ENCODE results near the gene DCAF15.

DNA sequence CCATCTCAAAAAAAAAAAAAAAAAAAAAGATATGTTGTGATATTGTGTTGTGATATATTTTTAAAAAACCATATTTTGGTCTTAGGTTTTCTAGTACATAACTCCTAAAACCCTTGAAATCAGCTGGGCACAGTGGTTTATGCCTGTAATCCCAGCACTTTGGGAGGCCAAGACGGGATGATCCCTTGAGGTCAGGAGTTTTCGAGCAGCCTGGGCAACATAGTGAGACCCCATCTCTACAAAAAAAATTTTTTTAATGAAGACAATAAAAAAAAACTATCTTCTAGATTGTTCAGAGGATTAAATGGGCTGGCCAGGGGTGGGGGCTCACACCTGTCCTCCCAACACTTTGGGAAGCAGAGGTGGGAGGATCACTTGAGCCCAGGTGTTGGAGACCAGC, 1.3 kb upstream of the DCAF15 start:
- TF ChIP-seq CTCF (IDR thresholded peaks at IDR 0.05; ENCODE audit: low read depth, low read length) (no peak), POLR2A (IDR thresholded peaks at IDR 0.05; ENCODE audit: extremely low read depth, insufficient read length) (no peak), MYC (IDR thresholded peaks at IDR 0.05; ENCODE audit: low read depth, low read length) (no peak)
- TF ChIP-seq, protein P1, sequence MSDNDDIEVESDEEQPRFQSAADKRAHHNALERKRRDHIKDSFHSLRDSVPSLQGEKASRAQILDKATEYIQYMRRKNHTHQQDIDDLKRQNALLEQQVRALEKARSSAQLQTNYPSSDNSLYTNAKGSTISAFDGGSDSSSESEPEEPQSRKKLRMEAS (IDR thresholded peaks at IDR 0.05; ENCODE audit: low read depth, low read length) = no peak

All from NB4 (cell line).